ENCODE data around the gene HINT2.

HINT2 gene

DNA sequence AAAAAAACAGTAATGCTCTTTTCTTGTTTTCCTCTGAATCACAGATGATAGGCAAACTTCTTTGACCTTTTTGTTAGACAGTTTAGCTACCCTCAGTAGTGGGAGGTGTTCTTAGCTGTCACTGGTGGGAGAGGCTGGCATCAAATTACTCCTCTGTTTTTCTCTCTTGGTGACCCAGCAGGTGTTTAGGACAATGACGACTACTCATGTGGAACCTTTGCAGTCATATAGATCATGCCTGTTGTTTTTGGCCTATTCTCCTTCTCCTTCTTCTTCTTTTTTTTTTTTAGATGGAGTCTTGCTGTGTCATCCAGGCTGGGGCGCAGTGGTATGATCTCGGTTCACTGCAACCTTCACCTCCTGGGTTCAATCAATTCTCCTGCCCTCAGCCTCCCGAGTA, 38.8 kb downstream of the HINT2 start:
- Histone ChIP-seq H3K36me3 (ENCODE audit: insufficient read depth, low read length) (no peaks in the 10 kb centered on the region), H3K9me3 (ENCODE audit: insufficient read depth, low read depth, low read length) (no peaks in the 10 kb centered on the region), H3K9me2 (replicated peaks; ENCODE audit: low read depth, low read length) (no peaks in the 10 kb centered on the region), H2AFZ (ENCODE audit: low read length) (no peak overlapping the region), H3K4me3 (ENCODE audit: low read length, poor library complexity, severe bottlenecking) (no peak overlapping the region), H3F3A (ENCODE audit: low read depth) (no peaks in the 10 kb centered on the region), H4K20me1 (ENCODE audit: insufficient read depth, low read length, poor library complexity, severe bottlenecking) (no peaks in the 10 kb centered on the region), H3K9ac (ENCODE audit: low read depth, low read length, poor library complexity, severe bottlenecking) (no peak overlapping the region), H3K27me3 (ENCODE audit: insufficient read depth, low read length, poor library complexity, severe bottlenecking) (no peaks in the 10 kb centered on the region), H3K79me2 (ENCODE audit: insufficient read depth, low read length) (peaks cover 4% of the 10 kb centered on the region; the same call in 1 of the 2 replicates), H3K4me2 (ENCODE audit: low read depth, low read length, poor library complexity, severe bottlenecking) (no peak overlapping the region), H3K4me1 (ENCODE audit: insufficient read depth, low read length, poor library complexity, severe bottlenecking) (no peaks in the 10 kb centered on the region)
- no peak for TF ChIP-seq EZH2phosphoT487 (IDR thresholded peaks at IDR 0.05; ENCODE audit: borderline replicate concordance)
- TF ChIP-seq, protein P1, sequence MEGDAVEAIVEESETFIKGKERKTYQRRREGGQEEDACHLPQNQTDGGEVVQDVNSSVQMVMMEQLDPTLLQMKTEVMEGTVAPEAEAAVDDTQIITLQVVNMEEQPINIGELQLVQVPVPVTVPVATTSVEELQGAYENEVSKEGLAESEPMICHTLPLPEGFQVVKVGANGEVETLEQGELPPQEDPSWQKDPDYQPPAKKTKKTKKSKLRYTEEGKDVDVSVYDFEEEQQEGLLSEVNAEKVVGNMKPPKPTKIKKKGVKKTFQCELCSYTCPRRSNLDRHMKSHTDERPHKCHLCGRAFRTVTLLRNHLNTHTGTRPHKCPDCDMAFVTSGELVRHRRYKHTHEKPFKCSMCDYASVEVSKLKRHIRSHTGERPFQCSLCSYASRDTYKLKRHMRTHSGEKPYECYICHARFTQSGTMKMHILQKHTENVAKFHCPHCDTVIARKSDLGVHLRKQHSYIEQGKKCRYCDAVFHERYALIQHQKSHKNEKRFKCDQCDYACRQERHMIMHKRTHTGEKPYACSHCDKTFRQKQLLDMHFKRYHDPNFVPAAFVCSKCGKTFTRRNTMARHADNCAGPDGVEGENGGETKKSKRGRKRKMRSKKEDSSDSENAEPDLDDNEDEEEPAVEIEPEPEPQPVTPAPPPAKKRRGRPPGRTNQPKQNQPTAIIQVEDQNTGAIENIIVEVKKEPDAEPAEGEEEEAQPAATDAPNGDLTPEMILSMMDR (conservative IDR thresholded peaks at IDR 0.05; ENCODE audit: low read length) = no peak

GRCh38 chr9:35774907-35775635, 39.8 kb downstream of the HINT2 start:
- TF ChIP-seq, protein P1 (conservative IDR thresholded peaks at IDR 0.05; ENCODE audit: low read length) = no peak
- TF ChIP-seq EZH2phosphoT487 (IDR thresholded peaks at IDR 0.05; ENCODE audit: borderline replicate concordance) = no peak
- no peaks in the 10 kb centered on the region for H3K9me2 ChIP-seq (replicated peaks; ENCODE audit: low read depth, low read length)
- H3K9me3 ChIP-seq (ENCODE audit: insufficient read depth, low read depth, low read length) = no peaks in the 10 kb centered on the region
- H3F3A ChIP-seq (ENCODE audit: low read depth) = no peaks in the 10 kb centered on the region
- H3K27me3 ChIP-seq (ENCODE audit: insufficient read depth, low read length, poor library complexity, severe bottlenecking) = no peaks in the 10 kb centered on the region
- peaks cover 13% of the 10 kb centered on the region for H3K79me2 ChIP-seq (ENCODE audit: insufficient read depth, low read length)
- no peaks in the 10 kb centered on the region for H4K20me1 ChIP-seq (ENCODE audit: insufficient read depth, low read length, poor library complexity, severe bottlenecking)
- no peak overlapping the region for H3K9ac ChIP-seq (ENCODE audit: low read depth, low read length, poor library complexity, severe bottlenecking)
- H2AFZ ChIP-seq (ENCODE audit: low read length) = no peak overlapping the region
- no peaks in the 10 kb centered on the region for H3K4me1 ChIP-seq (ENCODE audit: insufficient read depth, low read length, poor library complexity, severe bottlenecking)
- H3K4me3 ChIP-seq (ENCODE audit: low read length, poor library complexity, severe bottlenecking) = no peak overlapping the region
- H3K36me3 ChIP-seq (ENCODE audit: insufficient read depth, low read length) = no peaks in the 10 kb centered on the region
- H3K4me2 ChIP-seq (ENCODE audit: low read depth, low read length, poor library complexity, severe bottlenecking) = no peak overlapping the region

- TF ChIP-seq EZH2phosphoT487 (IDR thresholded peaks at IDR 0.05; ENCODE audit: borderline replicate concordance) = no peak
- TF ChIP-seq, protein P1 (conservative IDR thresholded peaks at IDR 0.05; ENCODE audit: low read length) = no peak
- Histone ChIP-seq H3K9me3 (ENCODE audit: insufficient read depth, low read depth, low read length) (no peaks in the 10 kb centered on the region), H3K79me2 (ENCODE audit: insufficient read depth, low read length) (peaks cover 31% of the 10 kb centered on the region), H3K9ac (ENCODE audit: low read depth, low read length, poor library complexity, severe bottlenecking) (no peak overlapping the region), H3K36me3 (ENCODE audit: insufficient read depth, low read length) (no peaks in the 10 kb centered on the region), H3K9me2 (replicated peaks; ENCODE audit: low read depth, low read length) (no peaks in the 10 kb centered on the region), H4K20me1 (ENCODE audit: insufficient read depth, low read length, poor library complexity, severe bottlenecking) (peaks cover 4% of the 10 kb centered on the region), H3F3A (ENCODE audit: low read depth) (no peaks in the 10 kb centered on the region), H3K27me3 (ENCODE audit: insufficient read depth, low read length, poor library complexity, severe bottlenecking) (no peaks in the 10 kb centered on the region), H2AFZ (ENCODE audit: low read length) (no peak overlapping the region), H3K4me1 (ENCODE audit: insufficient read depth, low read length, poor library complexity, severe bottlenecking) (no peaks in the 10 kb centered on the region), H3K4me2 (ENCODE audit: low read depth, low read length, poor library complexity, severe bottlenecking) (no peak overlapping the region), H3K4me3 (ENCODE audit: low read length, poor library complexity, severe bottlenecking) (no peak overlapping the region)
Measured at GRCh38 chr9:35771943-35772342, 42.9 kb downstream of the HINT2 start.

Data from Loucy (cell line).